Esophagus muscularis mucosa (tissue), 4 donors: Measurements from ENCODE around the gene FFAR3. TPM values are rescaled to one million over a fixed set of nuclear protein-coding genes. Genes with fewer than 3 reads are reported as not detected.

Experiments used
- DNase-seq: peaks from one replicate; pipeline ENCODE4 v3.0.0-alpha.2; 2017; ENCODE audit errors: extremely low spot score
- H3K27ac ChIP-seq, 4 donors: fragments of 200-600 bp; sonication (generic); replicated peaks in 1 of 4; 1 replicate in 3 of 4; 2 replicates in 1 of 4; pipeline ENCODE4 v1.5.1; 2016 to 2019; ENCODE audit warnings: mild to moderate bottlenecking in 1 of 4
- H3K27me3 ChIP-seq, 4 donors: fragments of 200-600 bp; sonication (generic); one replicate each; pipeline versions ENCODE4 v1.5.1 to v1.6.0; 2016 to 2019
- H3K36me3 ChIP-seq, 4 donors: fragments of 200-600 bp; sonication (generic); one replicate each; pipeline ENCODE4 v1.5.1; 2016 to 2019
- H3K4me1 ChIP-seq, 4 donors: fragments of 200-600 bp; sonication (generic); one replicate each; pipeline ENCODE4 v1.5.1; 2016 to 2019
- H3K4me3 ChIP-seq, 4 donors: fragments of 200-600 bp; sonication (generic); 1 replicate in 2 of 4; 2 replicates in 2 of 4; pipeline ENCODE4 v1.5.1; 2016 to 2019; ENCODE audit warnings: mild to moderate bottlenecking in 4 of 4, moderate library complexity in 1 of 4
- H3K9me3 ChIP-seq, 4 donors: fragments of 200-600 bp; sonication (generic); 1 replicate in 3 of 4; 2 replicates in 1 of 4; pipeline ENCODE4 v1.5.1; 2016 to 2019
- CTCF ChIP-seq, 3 experiments: fragments of 200-600 bp in 2 of 3; fragments of 450-650 bp in 1 of 3; sonication (generic) in 2 of 3; IDR thresholded peaks; one replicate each; pipeline ENCODE4 v1.5.1; 2017 to 2019; ENCODE audit warnings: antibody characterized with exemption in 3 of 3, mild to moderate bottlenecking in 2 of 3, moderate library complexity in 1 of 3
- EP300 ChIP-seq: sonication (generic); formaldehyde crosslinking; IDR thresholded peaks from one replicate; pipeline ENCODE4 v1.6.1; 2017; ENCODE audit warnings: antibody characterized with exemption
- POLR2A ChIP-seq: fragments of 450-650 bp; IDR thresholded peaks from one replicate; pipeline ENCODE4 v1.6.1; 2017; ENCODE audit warnings: antibody characterized with exemption, moderate library complexity, mild to moderate bottlenecking, low read depth
- POLR2AphosphoS5 ChIP-seq, 2 donors: sonication (generic); formaldehyde crosslinking; IDR thresholded peaks; one replicate each; pipeline ENCODE4 v1.6.1; 2017; ENCODE audit warnings: antibody characterized with exemption in 2 of 2
- WGBS: methylation state at CpG from one replicate; pipeline ENCODE4 v1.1.5; 2018; 5-methylcytosine and 5-hydroxymethylcytosine counted together
- intact Hi-C: fragments of 100-400 bp; cut with DNase I; formaldehyde crosslinking; loops from one replicate; pipeline ENCODE4 v1.15.1; 2023
- total RNA-seq, 4 donors: library from RNA; depleted of rRNA; stranded (reverse); fragments of >200 nt; gene quantifications; one replicate each; pipeline versions ENCODE4 v1.1.0 to v1.2.1, GENCODE V29; 2016

FFAR3 gene
- total RNA-seq, 4 donors from 2014 or later, result 0.17 to 2.3 TPM; not detected in 2

- no peaks in the 10 kb centered on the region for H3K36me3 ChIP-seq
- intact Hi-C loops, result no loop called here
- H3K27ac ChIP-seq, result no peak overlapping the region
- whole genome bisulfite sequencing, result 82% methylated on average over 5 of the region's 14 CpGs
- peaks cover 0 to 16% (median 0%) of the 10 kb centered on the region in 4 donors for H3K27me3 ChIP-seq
- H3K4me1 ChIP-seq, result no peaks in the 10 kb centered on the region
- TF ChIP-seq EP300 (no peak), POLR2A (no peak), POLR2AphosphoS5 (IDR thresholded peaks at IDR 0.05) (no peak), CTCF (IDR thresholded peaks at IDR 0.05) (no peak)
- H3K4me3 ChIP-seq, result no peak overlapping the region
- H3K9me3 ChIP-seq, result no peaks in the 10 kb centered on the region
- DNase-seq, result peak; percentile 37
Measured at GRCh38 chr19:35362261-35363000, 4.2 kb downstream of the FFAR3 start.

GRCh38 chr19:35363001-35363590, 4.8 kb downstream of the FFAR3 start:
- TF ChIP-seq CTCF (IDR thresholded peaks at IDR 0.05) (no peak), EP300 (no peak), POLR2A (no peak), POLR2AphosphoS5 (IDR thresholded peaks at IDR 0.05) (no peak)
- DNase-seq, result peak; percentile 19
- intact Hi-C loops, result no loop called here
- Histone ChIP-seq H3K36me3 (no peaks in the 10 kb centered on the region), H3K4me3 (no peak overlapping the region), H3K9me3 (no peaks in the 10 kb centered on the region), H3K27me3 (peaks cover 0 to 13% (median 0%) of the 10 kb centered on the region in 4 donors), H3K27ac (no peak overlapping the region), H3K4me1 (no peaks in the 10 kb centered on the region)
- 65% methylated on average over 7 of the region's 11 CpGs for WGBS

- Histone ChIP-seq H3K4me3 (no peak overlapping the region), H3K36me3 (no peaks in the 10 kb centered on the region), H3K9me3 (no peaks in the 10 kb centered on the region), H3K27me3 (peaks cover 0 to 10% (median 0%) of the 10 kb centered on the region in 4 donors), H3K27ac (no peak overlapping the region), H3K4me1 (no peaks in the 10 kb centered on the region)
- 92% methylated on average over 11 of the region's 19 CpGs for WGBS
- intact Hi-C loops, result no loop called here
- peak; percentile 8 for DNase-seq
- no peak for TF ChIP-seq POLR2A
- no peak for TF ChIP-seq CTCF (IDR thresholded peaks at IDR 0.05)
- TF ChIP-seq EP300, result no peak
- TF ChIP-seq POLR2AphosphoS5 (IDR thresholded peaks at IDR 0.05), result no peak
Measured at GRCh38 chr19:35363711-35364425, 5.6 kb downstream of the FFAR3 start.

- 97% methylated on average over 3 of the region's 4 CpGs for WGBS
- peaks cover 0 to 10% (median 0%) of the 10 kb centered on the region in 4 donors for H3K27me3 ChIP-seq
- no peaks in the 10 kb centered on the region for H3K4me1 ChIP-seq
- intact Hi-C loops, result no loop called here
- peak; percentile 17 for DNase-seq
- no peak overlapping the region for H3K27ac ChIP-seq
- H3K9me3 ChIP-seq, result no peaks in the 10 kb centered on the region
- H3K4me3 ChIP-seq, result no peak overlapping the region
- TF ChIP-seq EP300 (no peak), POLR2A (no peak), POLR2AphosphoS5 (IDR thresholded peaks at IDR 0.05) (no peak), CTCF (IDR thresholded peaks at IDR 0.05) (no peak)
- no peaks in the 10 kb centered on the region for H3K36me3 ChIP-seq
Measured at GRCh38 chr19:35365303-35365702, 7.0 kb downstream of the FFAR3 start.
